BLaER1 treated with 17β-estradiol and CSF1 and Interleukin-3, amounts not matched to agents 10 nM and 100 nM (cell line): ENCODE data around the gene P3H3.
"Not testable (repeated sequence)": the region's sequence is repeated elsewhere in the genome, so short reads cannot be mapped to it uniquely, and the experiment has no call there.

ENCODE experiments used
- H3K27ac ChIP-seq, 11 experiments: shearing (Covaris generic); formaldehyde crosslinking; 2 replicates each; pipeline ENCODE4 v1.8.1; 2022
- H3K27me3 ChIP-seq, 11 experiments: shearing (Covaris generic); formaldehyde crosslinking; 2 replicates each; pipeline ENCODE4 v1.8.1; 2022
- H3K36me3 ChIP-seq, 11 experiments: shearing (Covaris generic); formaldehyde crosslinking; 2 replicates each; pipeline ENCODE4 v1.8.1; 2022
- H3K4me1 ChIP-seq, 10 experiments: shearing (Covaris generic); formaldehyde crosslinking; 2 replicates each; pipeline ENCODE4 v1.8.1; 2022
- H3K4me2 ChIP-seq, 11 experiments: shearing (Covaris generic); formaldehyde crosslinking; 2 replicates each; pipeline ENCODE4 v1.8.1; 2022
- H3K4me3 ChIP-seq, 10 experiments: shearing (Covaris generic); formaldehyde crosslinking; 2 replicates each; pipeline ENCODE4 v1.8.1; 2022
- H3K9ac ChIP-seq, 11 experiments: shearing (Covaris generic); formaldehyde crosslinking; 2 replicates each; pipeline ENCODE4 v1.8.1; 2022
- H3K9me3 ChIP-seq, 11 experiments: shearing (Covaris generic); formaldehyde crosslinking; replicated peaks in 1 of 11; 2 replicates each; pipeline ENCODE4 v1.8.1; 2022
- H4K20me1 ChIP-seq, 11 experiments: shearing (Covaris generic); formaldehyde crosslinking; 2 replicates each; pipeline ENCODE4 v1.8.1; 2022
- Cebpa-rat ChIP-seq, 11 experiments: shearing (Covaris generic); IDR thresholded peaks; 2 replicates each; pipeline ENCODE4 v1.8.1; 2022

Gene P3H3

GRCh38 chr12:6884539-6884938 lies 56.3 kb downstream of the P3H3 start:
- no peak overlapping the region for H3K4me3 ChIP-seq
- H3K4me1 ChIP-seq = peaks cover 0 to 39% (median 10%) of the 10 kb centered on the region in 10 experiments; a peak in 12 of 20 replicates
- no peaks in the 10 kb centered on the region for H4K20me1 ChIP-seq
- H3K9me3 ChIP-seq = no peaks in the 10 kb centered on the region
- H3K4me2 ChIP-seq = no peak overlapping the region
- no peak overlapping the region for H3K9ac ChIP-seq
- TF ChIP-seq Cebpa-rat (IDR thresholded peaks at IDR 0.05) = no peak
- H3K27me3 ChIP-seq = no peaks in the 10 kb centered on the region
- no peak overlapping the region for H3K27ac ChIP-seq
- H3K36me3 ChIP-seq = peaks cover 16 to 42% (median 28%) of the 10 kb centered on the region in 11 experiments; a peak in 21 of 22 replicates

- not testable (repeated sequence) for H3K9ac ChIP-seq, H3K27ac ChIP-seq, H3K27me3 ChIP-seq, H3K4me3 ChIP-seq, H3K9me3 ChIP-seq, H4K20me1 ChIP-seq, H3K4me2 ChIP-seq
- Histone ChIP-seq H3K4me1 (peaks cover 11 to 52% (median 25%) of the 10 kb centered on the region in 10 experiments), H3K36me3 (peaks cover 16 to 40% (median 28%) of the 10 kb centered on the region in 11 experiments; a peak in 21 of 22 replicates)
These were observed 58.2 kb downstream of the P3H3 start for GRCh38 chr12:6886206-6886999.

- Histone ChIP-seq H3K4me2 (peak overlapping the region in 4 of 11 experiments; percentile 10 to 57 (median 36); a peak in 6 of 22 replicates), H3K9ac (no peak overlapping the region), H3K36me3 (peaks cover 16 to 33% (median 28%) of the 10 kb centered on the region in 11 experiments; a peak in 21 of 22 replicates), H3K27ac (peak overlapping the region in 1 of 11 experiments; percentile 7; a peak in 1 of 22 replicates), H3K27me3 (no peaks in the 10 kb centered on the region), H3K9me3 (no peaks in the 10 kb centered on the region; a peak in 1 of 22 replicates), H4K20me1 (no peaks in the 10 kb centered on the region), H3K4me3 (no peak overlapping the region), H3K4me1 (peaks cover 18 to 63% (median 34%) of the 10 kb centered on the region in 10 experiments)
- no peak for TF ChIP-seq Cebpa-rat (IDR thresholded peaks at IDR 0.05)
These were observed 59.3 kb downstream of the P3H3 start for GRCh38 chr12:6887460-6887859.

GRCh38 chr12:6888360-6888759 lies 60.2 kb downstream of the P3H3 start:
- Histone ChIP-seq H3K4me3 (no peak overlapping the region), H3K36me3 (peaks cover 16 to 28% (median 24%) of the 10 kb centered on the region in 11 experiments; a peak in 21 of 22 replicates), H3K4me1 (peaks cover 18 to 64% (median 35%) of the 10 kb centered on the region in 10 experiments), H3K27ac (peak overlapping the region in 1 of 11 experiments; percentile 97; a peak in 3 of 22 replicates), H3K4me2 (peak overlapping the region in 4 of 11 experiments; percentile 10 to 57 (median 40); a peak in 6 of 22 replicates), H3K27me3 (no peaks in the 10 kb centered on the region), H3K9ac (no peak overlapping the region), H3K9me3 (no peaks in the 10 kb centered on the region; a peak in 1 of 22 replicates), H4K20me1 (no peaks in the 10 kb centered on the region)
- TF ChIP-seq Cebpa-rat (IDR thresholded peaks at IDR 0.05) = no peak

GRCh38 chr12:6888794-6889193 lies 60.6 kb downstream of the P3H3 start:
- not testable (repeated sequence) for H3K9ac ChIP-seq, H3K4me3 ChIP-seq, H4K20me1 ChIP-seq, H3K27me3 ChIP-seq, H3K9me3 ChIP-seq
- peaks cover 18 to 64% (median 35%) of the 10 kb centered on the region in 10 experiments for H3K4me1 ChIP-seq
- H3K4me2 ChIP-seq = peak overlapping the region in 2 of 11 experiments; percentile 34 to 57; a peak in 2 of 22 replicates
- peak overlapping the region in 2 of 11 experiments; percentile 97; a peak in 4 of 22 replicates for H3K27ac ChIP-seq
- H3K36me3 ChIP-seq = peaks cover 13 to 23% (median 20%) of the 10 kb centered on the region in 11 experiments; a peak in 21 of 22 replicates
